GM21515 (cell line): ENCODE data around the gene FNBP1L.
"Not testable (repeated sequence)": the region's sequence is repeated elsewhere in the genome, so short reads cannot be mapped to it uniquely, and the experiment has no call there.

Experiments
- ATAC-seq: cut with Tn5 transposase; IDR thresholded peaks from one replicate; pipeline ENCODE4 v1.9.1; 2021; ENCODE audit not compliant: unreplicated experiment

The FNBP1L gene

DNA sequence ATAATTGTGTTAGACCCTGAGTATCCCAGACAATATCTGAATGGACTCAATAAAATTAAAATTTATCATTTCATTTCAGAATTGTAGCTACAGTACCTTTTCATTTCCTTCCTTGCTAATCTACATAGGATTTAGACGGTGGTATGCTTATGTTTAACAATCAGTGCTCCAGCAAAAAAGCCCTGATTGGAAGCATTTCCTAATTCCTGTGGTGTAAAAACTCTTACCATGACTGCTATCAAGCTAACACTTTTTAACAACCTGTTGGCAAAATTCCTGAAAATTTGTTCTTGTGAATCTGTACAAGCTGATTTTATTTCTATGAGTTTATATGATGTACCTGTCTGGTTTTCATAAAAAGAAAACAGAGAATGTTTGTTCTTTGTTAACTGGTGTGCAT is 5.2 kb upstream of the FNBP1L start:
- no peak for ATAC-seq

GRCh38 chr1:93443454-93443853 is 4.5 kb upstream of the FNBP1L start:
- no peak for ATAC-seq

DNA sequence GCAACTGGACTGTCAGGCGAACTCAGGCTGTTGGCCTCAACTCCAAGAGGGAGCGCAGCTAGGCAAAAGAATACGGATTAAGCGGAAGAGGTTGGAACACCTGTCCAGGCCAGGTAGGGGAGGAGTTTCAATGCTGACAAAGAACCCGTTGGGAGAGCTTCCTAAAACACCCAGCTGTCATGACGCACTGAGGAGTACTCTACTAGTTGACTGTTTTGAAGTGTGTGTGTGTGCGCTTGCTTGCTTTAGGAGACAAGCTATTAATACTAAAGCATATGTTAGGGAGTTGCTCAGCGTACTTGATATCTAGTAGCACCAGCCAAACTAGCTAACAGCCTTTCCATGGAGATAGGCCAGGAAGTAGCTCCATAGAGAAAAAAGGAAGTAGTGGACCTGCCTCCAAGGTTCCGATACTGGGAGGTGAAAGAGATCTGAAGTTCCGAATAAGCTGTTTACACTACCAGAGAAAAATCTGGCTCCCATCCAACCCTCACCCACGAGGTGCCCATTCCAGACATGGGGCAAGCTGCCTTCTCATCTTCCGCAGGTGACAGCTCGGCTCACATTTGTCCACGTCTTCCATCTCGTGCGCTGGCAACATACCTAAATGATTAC is 974 bp upstream of the FNBP1L start:
- no peak for ATAC-seq

DNA sequence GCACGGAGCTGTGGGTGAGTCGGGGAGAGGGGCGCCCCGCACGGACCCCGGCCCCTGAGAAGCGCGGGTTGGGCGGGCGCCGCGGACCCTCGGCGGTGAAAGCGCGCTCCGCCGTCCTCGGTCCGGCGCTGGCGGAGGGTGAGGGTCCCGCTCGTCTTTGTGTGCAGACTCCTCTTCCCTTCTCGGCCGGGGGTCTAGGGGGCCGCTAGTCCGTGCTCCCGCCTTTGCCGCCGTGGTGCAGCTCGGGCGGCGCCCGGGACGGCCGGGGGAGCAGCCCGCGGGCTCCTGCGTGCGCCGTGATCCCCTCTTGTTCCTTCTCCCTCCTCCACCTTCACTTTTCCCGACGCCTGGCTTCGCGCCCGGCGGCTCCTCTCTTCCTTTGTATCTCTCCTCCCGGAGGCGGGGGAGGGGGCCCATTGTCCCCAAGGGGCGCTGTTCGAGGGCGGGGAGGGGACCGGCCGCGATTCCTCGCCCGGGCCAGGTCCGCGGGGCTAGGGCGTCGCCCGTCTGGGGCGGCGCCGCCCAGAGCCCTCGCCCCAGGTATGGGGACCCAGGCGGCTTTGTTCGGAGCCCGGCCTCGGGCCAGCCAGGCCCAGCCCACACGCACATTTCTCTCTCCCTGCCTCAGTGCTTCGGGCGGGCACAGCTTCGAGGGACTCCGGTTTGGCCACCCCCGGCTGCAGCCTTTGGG is 519 bp downstream of the FNBP1L start:
- ATAC-seq, result no peak

- no peak for ATAC-seq
Observed at GRCh38 chr1:93448983-93449804, 1.3 kb downstream of the FNBP1L start.

- no peak for ATAC-seq
Observed at GRCh38 chr1:93450321-93450720, 2.4 kb downstream of the FNBP1L start.

DNA sequence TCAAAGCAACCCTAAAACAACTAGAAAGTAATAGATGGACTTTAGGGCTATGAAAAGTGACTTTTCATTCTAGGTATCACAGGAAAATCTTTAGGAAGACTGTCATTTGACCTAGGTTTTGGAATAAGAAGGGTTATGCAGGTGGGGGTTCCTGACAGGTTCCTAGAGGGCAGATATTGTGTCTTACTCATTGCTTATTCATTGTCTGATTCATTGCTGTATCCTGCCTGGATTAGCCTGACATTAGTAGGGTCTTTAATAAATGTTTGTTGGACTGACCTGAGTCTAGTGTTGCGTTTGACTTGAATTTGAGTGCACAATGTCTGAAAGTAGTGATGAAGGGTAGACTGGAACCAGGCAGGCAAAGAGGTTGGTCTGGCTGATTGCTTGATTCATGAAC is 6.0 kb downstream of the FNBP1L start:
- ATAC-seq, result no peak

DNA sequence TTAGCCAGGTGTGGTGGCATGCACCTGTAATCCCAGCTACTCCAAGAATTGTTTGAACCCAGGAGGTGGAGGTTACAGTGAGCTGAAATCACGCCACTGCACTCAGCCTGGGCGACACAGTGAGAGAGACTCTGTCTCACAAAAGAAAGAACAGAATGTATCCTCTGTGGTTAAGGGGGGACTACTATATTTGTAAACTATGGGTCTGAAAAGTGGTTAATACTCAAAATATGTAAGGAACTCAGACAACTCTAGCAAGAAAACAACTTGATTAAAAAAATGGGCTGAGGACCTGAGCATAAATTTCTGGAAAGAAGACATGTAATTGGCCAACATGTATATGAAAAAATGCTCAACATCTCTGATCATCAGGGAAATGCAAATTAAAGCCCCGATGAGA is 11.2 kb downstream of the FNBP1L start:
- ATAC-seq, result no peak

DNA sequence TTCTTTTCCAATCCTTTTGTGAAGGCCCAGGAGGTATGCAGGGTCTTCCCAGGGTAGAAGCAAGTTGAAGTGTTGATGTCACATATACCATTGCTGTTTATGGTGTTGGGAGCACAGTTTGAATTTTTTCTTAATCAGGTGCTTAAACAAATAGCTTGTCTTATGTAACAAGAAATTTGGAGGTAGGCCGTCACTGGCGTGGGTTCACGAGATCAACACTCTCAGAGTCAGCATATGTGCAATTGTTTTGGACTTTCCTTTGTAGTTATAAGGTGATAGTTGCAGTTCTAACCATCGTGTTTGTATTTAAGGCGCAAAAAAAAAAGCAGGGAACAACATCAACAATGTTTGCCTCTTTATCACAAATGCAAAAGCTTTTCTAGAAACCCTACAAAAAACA is 13.3 kb downstream of the FNBP1L start:
- ATAC-seq, result no peak

- no peak for ATAC-seq
Observed at GRCh38 chr1:93463960-93464359, 16.0 kb downstream of the FNBP1L start.

DNA sequence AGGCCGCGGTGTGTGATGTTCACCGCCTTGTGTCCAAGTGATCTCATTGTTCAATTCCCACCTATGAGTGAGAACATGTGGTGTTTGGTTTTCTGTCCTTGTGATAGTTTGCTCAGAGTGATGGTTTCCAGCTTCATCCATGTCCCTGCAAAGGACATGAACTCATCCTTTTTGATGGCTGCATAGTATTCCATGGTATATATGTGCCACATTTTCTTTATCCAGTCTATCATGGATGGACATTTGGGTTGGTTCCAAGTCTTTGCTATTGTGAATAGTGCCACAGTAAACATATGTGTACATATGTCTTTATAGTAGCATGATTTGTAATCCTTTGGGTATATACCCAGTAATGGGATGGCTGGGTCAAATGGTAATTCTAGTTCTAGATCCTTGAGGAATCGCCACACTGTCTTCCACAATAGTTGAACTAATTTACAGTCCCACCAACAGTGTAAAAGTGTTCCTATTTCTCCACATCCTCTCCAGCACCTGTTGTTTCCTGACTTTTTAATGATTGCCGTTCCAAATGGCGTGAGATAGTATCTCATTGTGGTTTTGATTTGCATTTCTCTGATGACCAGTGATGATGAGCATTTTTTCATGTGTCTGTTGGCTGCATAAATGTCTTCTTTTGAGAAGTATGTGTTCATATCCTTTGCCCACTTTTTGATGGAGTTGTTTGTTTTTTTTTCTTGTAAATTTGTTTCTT is 17.6 kb downstream of the FNBP1L start:
- not testable (repeated sequence) for ATAC-seq

GRCh38 chr1:93467606-93468005 is 19.7 kb downstream of the FNBP1L start:
- no peak for ATAC-seq

- ATAC-seq, result no peak
Observed at GRCh38 chr1:93468662-93469061, 20.7 kb downstream of the FNBP1L start.

- ATAC-seq, result not testable (repeated sequence)
Observed at GRCh38 chr1:93469223-93469622, 21.3 kb downstream of the FNBP1L start.

DNA sequence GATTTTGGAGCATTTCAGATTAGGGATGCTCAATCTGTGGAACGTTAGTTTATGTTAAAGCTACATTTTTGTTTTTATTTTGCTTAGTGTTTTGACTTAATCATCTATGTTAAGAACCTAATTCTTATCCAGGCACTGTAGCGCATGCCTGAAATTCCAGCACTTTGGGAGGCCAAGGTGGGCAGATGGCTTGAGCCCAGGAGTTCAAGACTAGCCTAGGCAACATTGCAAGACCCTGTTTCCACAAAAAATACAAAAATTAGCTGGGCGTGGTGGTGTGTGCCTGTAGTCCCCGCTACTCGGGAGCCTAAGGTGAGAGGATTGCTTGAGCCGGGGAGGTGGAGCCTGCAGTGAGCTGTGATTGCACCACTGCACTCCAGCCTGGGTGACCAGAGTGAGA is 23.4 kb downstream of the FNBP1L start:
- ATAC-seq, result no peak

GRCh38 chr1:93471911-93472310 is 24.0 kb downstream of the FNBP1L start:
- ATAC-seq, result no peak

DNA sequence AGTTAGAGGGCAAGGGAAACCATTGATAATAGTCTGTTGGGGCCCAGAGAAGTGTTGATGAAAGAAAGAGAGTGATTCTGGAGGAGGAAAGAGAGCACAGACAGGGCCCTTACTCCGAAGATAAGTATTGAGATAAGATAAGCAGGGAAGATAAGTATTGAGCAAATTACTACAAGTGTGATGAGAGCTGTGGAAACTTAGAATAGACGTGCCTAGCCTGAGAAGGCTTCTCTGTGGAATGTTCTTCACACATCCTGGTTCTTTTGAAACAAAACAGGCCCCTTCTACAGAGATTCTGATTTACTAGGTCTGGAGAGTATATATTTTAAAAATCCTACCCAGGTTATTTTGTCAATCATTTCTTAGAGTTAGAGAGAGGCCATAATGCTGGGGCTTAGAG is 26.4 kb downstream of the FNBP1L start:
- no peak for ATAC-seq

GRCh38 chr1:93475681-93476080 is 27.8 kb downstream of the FNBP1L start:
- ATAC-seq, result no peak

DNA sequence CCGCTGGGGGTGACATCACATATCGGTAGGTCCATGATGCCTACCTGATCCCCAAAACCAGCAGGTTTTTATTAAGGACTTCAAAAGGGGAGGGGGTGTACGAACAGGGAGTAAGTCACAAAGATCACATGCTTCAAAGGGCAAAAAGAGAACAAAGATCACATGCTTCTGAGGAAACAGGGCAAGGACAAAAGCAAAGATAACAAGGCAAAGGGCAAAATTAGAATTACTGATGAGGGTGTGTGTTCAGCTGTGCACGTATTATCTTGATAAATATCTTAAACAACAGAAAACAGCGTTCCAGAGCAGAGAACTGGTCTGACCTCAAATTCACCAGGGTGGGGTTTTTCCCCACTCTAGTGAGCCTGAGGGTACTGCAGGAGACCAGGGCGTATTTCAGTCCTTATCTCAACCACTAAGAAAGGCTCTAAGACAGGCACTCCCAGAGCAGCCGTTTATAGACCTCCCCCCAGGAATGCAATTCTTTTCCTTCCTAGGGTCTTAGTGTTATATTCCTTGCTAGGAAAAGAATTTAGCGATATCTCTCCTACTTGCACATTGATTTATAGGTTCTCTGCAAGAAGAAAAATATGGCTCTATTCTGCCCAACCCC is 31.3 kb downstream of the FNBP1L start:
- ATAC-seq, result not testable (repeated sequence)

DNA sequence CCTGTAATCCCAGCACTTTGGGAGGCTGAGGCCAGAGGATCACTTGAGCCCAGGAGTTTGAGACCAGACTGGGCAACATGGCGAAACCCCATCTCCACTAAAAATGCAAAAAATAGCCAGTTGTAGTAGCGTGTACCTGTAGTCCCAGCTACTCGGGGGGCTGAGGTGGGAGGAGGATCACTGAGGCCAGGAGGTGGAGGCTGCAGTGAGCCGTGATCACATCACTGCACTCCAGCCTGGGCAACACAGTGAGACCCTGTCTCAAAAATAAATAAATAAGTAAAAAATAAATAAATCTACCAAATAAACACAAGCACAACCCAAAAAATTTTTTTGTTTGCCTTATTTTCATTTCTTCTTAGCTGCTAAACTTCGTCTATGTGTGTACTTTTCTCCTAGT is 34.0 kb downstream of the FNBP1L start:
- not testable (repeated sequence) for ATAC-seq

GRCh38 chr1:93483200-93483599 is 35.3 kb downstream of the FNBP1L start:
- ATAC-seq, result no peak
